ENCODE results near the gene THYN1.

The THYN1 gene

GRCh38 chr11:134216816-134217215 is 36.3 kb downstream of the THYN1 start:
- no peak overlapping the region for H3K4me3 ChIP-seq (ENCODE audit: low read length)
- no peaks in the 10 kb centered on the region for H3K9me3 ChIP-seq (ENCODE audit: insufficient read depth, low read length)
- H3K27me3 ChIP-seq (ENCODE audit: low read depth, low read length), result no peaks in the 10 kb centered on the region
- H2AFZ ChIP-seq (ENCODE audit: low read depth, low read length), result no peak overlapping the region
- no peaks in the 10 kb centered on the region for H3K4me1 ChIP-seq (ENCODE audit: low read length)
- no peak overlapping the region for H3K27ac ChIP-seq (ENCODE audit: low read length)
- TF ChIP-seq CTCF (IDR thresholded peaks at IDR 0.05; ENCODE audit: low read depth, low read length), result no peak
- TF ChIP-seq EZH2phosphoT487 (IDR thresholded peaks at IDR 0.05; ENCODE audit: low read depth), result no peak
- peaks cover 22% of the 10 kb centered on the region for H4K20me1 ChIP-seq (ENCODE audit: insufficient read depth, low read length)
- peaks cover 86% of the 10 kb centered on the region for H3K79me2 ChIP-seq (ENCODE audit: low read length)
- H3K9ac ChIP-seq (ENCODE audit: low read length), result no peak overlapping the region
- H3K4me2 ChIP-seq (ENCODE audit: low read length), result no peak overlapping the region
- H3K36me3 ChIP-seq (replicated peaks; ENCODE audit: low read depth, low read length), result peaks cover 36% of the 10 kb centered on the region

GRCh38 chr11:134215836-134216235 is 37.3 kb downstream of the THYN1 start:
- Histone ChIP-seq H3K27ac (ENCODE audit: low read length) (no peak overlapping the region), H3K9me3 (ENCODE audit: insufficient read depth, low read length) (no peaks in the 10 kb centered on the region), H3K9ac (ENCODE audit: low read length) (no peak overlapping the region), H3K27me3 (ENCODE audit: low read depth, low read length) (no peaks in the 10 kb centered on the region), H3K4me1 (ENCODE audit: low read length) (no peaks in the 10 kb centered on the region), H3K79me2 (ENCODE audit: low read length) (peaks cover 86% of the 10 kb centered on the region), H3K4me3 (ENCODE audit: low read length) (no peak overlapping the region), H3K4me2 (ENCODE audit: low read length) (no peak overlapping the region), H3K36me3 (replicated peaks; ENCODE audit: low read depth, low read length) (peaks cover 43% of the 10 kb centered on the region), H4K20me1 (ENCODE audit: insufficient read depth, low read length) (peaks cover 21% of the 10 kb centered on the region), H2AFZ (ENCODE audit: low read depth, low read length) (no peak overlapping the region)
- TF ChIP-seq EZH2phosphoT487 (IDR thresholded peaks at IDR 0.05; ENCODE audit: low read depth) (no peak), CTCF (IDR thresholded peaks at IDR 0.05; ENCODE audit: low read depth, low read length) (no peak)

- no peaks in the 10 kb centered on the region for H3K4me1 ChIP-seq (ENCODE audit: low read length)
- H3K27me3 ChIP-seq (ENCODE audit: low read depth, low read length), result no peaks in the 10 kb centered on the region
- H4K20me1 ChIP-seq (ENCODE audit: insufficient read depth, low read length), result peaks cover 3% of the 10 kb centered on the region; the same call in 1 of the 2 replicates
- H3K4me2 ChIP-seq (ENCODE audit: low read length), result no peak overlapping the region
- peaks cover 71% of the 10 kb centered on the region for H3K36me3 ChIP-seq (replicated peaks; ENCODE audit: low read depth, low read length)
- no peak overlapping the region for H3K4me3 ChIP-seq (ENCODE audit: low read length)
- TF ChIP-seq CTCF (IDR thresholded peaks at IDR 0.05; ENCODE audit: low read depth, low read length) (peak; percentile 48), EZH2phosphoT487 (IDR thresholded peaks at IDR 0.05; ENCODE audit: low read depth) (no peak)
- no peak overlapping the region for H3K9ac ChIP-seq (ENCODE audit: low read length)
- no peak overlapping the region for H2AFZ ChIP-seq (ENCODE audit: low read depth, low read length)
- no peak overlapping the region for H3K27ac ChIP-seq (ENCODE audit: low read length)
- H3K9me3 ChIP-seq (ENCODE audit: insufficient read depth, low read length), result no peaks in the 10 kb centered on the region
- peaks cover 23% of the 10 kb centered on the region for H3K79me2 ChIP-seq (ENCODE audit: low read length)
Measured at GRCh38 chr11:134207538-134208239, 45.5 kb downstream of the THYN1 start.

- no peaks in the 10 kb centered on the region for H3K27me3 ChIP-seq (ENCODE audit: low read depth, low read length)
- H3K27ac ChIP-seq (ENCODE audit: low read length), result no peak overlapping the region
- H4K20me1 ChIP-seq (ENCODE audit: insufficient read depth, low read length), result no peaks in the 10 kb centered on the region; the same call in 1 of the 2 replicates
- no peaks in the 10 kb centered on the region for H3K9me3 ChIP-seq (ENCODE audit: insufficient read depth, low read length)
- H3K4me1 ChIP-seq (ENCODE audit: low read length), result no peaks in the 10 kb centered on the region
- no peak overlapping the region for H3K4me3 ChIP-seq (ENCODE audit: low read length)
- no peak for TF ChIP-seq EZH2phosphoT487 (IDR thresholded peaks at IDR 0.05; ENCODE audit: low read depth)
- TF ChIP-seq CTCF (IDR thresholded peaks at IDR 0.05; ENCODE audit: low read depth, low read length), result no peak
- H3K36me3 ChIP-seq (replicated peaks; ENCODE audit: low read depth, low read length), result peaks cover 72% of the 10 kb centered on the region
- no peak overlapping the region for H3K4me2 ChIP-seq (ENCODE audit: low read length)
- no peak overlapping the region for H2AFZ ChIP-seq (ENCODE audit: low read depth, low read length)
- H3K9ac ChIP-seq (ENCODE audit: low read length), result no peak overlapping the region
- peaks cover 8% of the 10 kb centered on the region for H3K79me2 ChIP-seq (ENCODE audit: low read length)
Measured at GRCh38 chr11:134206185-134206584, 47.0 kb downstream of the THYN1 start.
